Mesendoderm (in vitro differentiated cells): ENCODE results near the gene RNU1-4.
"Not testable (repeated sequence)": the region's sequence is repeated elsewhere in the genome, so short reads cannot be mapped to it uniquely, and the experiment has no call there.

Source experiments
- DNase-seq: peaks from one replicate; pipeline ENCODE4 v3.0.0; 2013
- H2AK5ac ChIP-seq: 2 replicates; pipeline ENCODE4 v1.6.1; 2013; ENCODE audit warnings: low read length, inconsistent platforms
- H2BK120ac ChIP-seq: 2 replicates; pipeline ENCODE4 v1.6.1; 2013; ENCODE audit warnings: low read depth, mild to moderate bottlenecking, low read length, moderate library complexity, mixed read lengths
- H2BK15ac ChIP-seq: replicated peaks from 2 replicates; pipeline ENCODE4 v1.6.1; 2013; ENCODE audit warnings: low read depth, mild to moderate bottlenecking, moderate library complexity
- H2BK5ac ChIP-seq: 2 replicates; pipeline ENCODE4 v1.6.1; 2013; ENCODE audit warnings: low read length, inconsistent platforms
- H3K18ac ChIP-seq: 2 replicates; pipeline ENCODE4 v1.6.1; 2013; ENCODE audit warnings: mild to moderate bottlenecking, low read length, mixed read lengths
- H3K23ac ChIP-seq: one replicate; pipeline ENCODE4 v1.6.1; 2013; ENCODE audit warnings: low read length
- H3K27ac ChIP-seq: 2 replicates; pipeline ENCODE4 v1.5.1; 2013; ENCODE audit warnings: low read depth, mild to moderate bottlenecking, inconsistent platforms, low read length, moderate library complexity
- H3K27me3 ChIP-seq: 2 replicates; pipeline ENCODE4 v1.6.1; 2013; ENCODE audit warnings: low read length, control low read depth, mild to moderate bottlenecking, inconsistent platforms; ENCODE audit not compliant: insufficient read depth, poor library complexity
- H3K36me3 ChIP-seq: 2 replicates; pipeline ENCODE4 v1.6.1; 2013; ENCODE audit warnings: low read length, inconsistent platforms; ENCODE audit not compliant: control insufficient read depth, insufficient read depth
- H3K4ac ChIP-seq: one replicate; pipeline ENCODE4 v1.6.1; 2013; ENCODE audit warnings: low read depth, mild to moderate bottlenecking, low read length, moderate library complexity
- H3K4me1 ChIP-seq: 2 replicates; pipeline ENCODE4 v1.6.1; 2013; ENCODE audit warnings: low read depth, low read length, inconsistent platforms; ENCODE audit not compliant: control insufficient read depth
- H3K4me2 ChIP-seq: 2 replicates; pipeline ENCODE4 v1.6.1; 2013; ENCODE audit warnings: low read length
- H3K4me3 ChIP-seq: 2 replicates; pipeline ENCODE4 v1.5.1; 2013; ENCODE audit warnings: mild to moderate bottlenecking, low read length
- H3K56ac ChIP-seq: one replicate; pipeline ENCODE4 v1.6.1; 2013; ENCODE audit warnings: low read length
- H3K79me1 ChIP-seq: 2 replicates; pipeline ENCODE4 v1.6.1; 2013; ENCODE audit warnings: low read length, inconsistent platforms
- H3K79me2 ChIP-seq: 2 replicates; pipeline ENCODE4 v1.6.1; 2013; ENCODE audit warnings: mild to moderate bottlenecking, low read length; ENCODE audit not compliant: control insufficient read depth, insufficient read depth
- H3K9ac ChIP-seq: 2 replicates; pipeline ENCODE4 v1.6.1; 2013; ENCODE audit warnings: low read length, inconsistent platforms
- H4K5ac ChIP-seq: one replicate; pipeline ENCODE4 v1.6.1; 2013; ENCODE audit warnings: low read length
- H4K8ac ChIP-seq: one replicate; pipeline ENCODE4 v1.6.1; 2013; ENCODE audit warnings: low read depth, mild to moderate bottlenecking, control low read depth, low read length, moderate library complexity
- WGBS: extraction: QIAGEN DNeasy Blood & Tissue Kit; methylation state at CpG from one replicate; pipeline ENCODE4 v1.1.7; 2013; ENCODE audit warnings: low lambda C conversion rate, missing lambda C conversion rate; ENCODE audit not compliant: insufficient coverage; ENCODE audit errors: extremely low coverage; 5-methylcytosine and 5-hydroxymethylcytosine counted together

Gene RNU1-4

DNA sequence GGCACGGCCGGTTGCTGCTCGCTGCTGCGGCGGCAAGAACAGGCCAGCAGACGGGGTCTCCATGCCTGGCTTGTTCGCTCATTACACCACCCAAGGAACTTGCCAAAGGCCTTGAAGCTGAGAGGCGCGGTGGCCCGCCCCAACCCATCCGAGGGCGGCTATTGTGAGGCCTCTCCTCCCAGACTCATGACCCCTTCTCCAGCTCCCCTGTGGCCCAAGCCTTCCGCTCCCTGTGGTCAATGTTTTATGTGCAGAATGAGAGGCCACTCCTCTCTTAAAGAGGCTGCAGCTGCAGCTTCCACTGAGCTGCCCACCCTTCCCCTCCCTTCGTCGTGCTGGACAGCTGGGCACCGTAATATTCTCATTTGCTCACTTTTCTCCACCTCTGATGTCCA lies 46.0 kb upstream of the RNU1-4 start:
- H3K79me1 ChIP-seq: not testable (repeated sequence)
- WGBS: no CpG with 5 or more reads among the region's 16 CpGs

GRCh38 chr1:16696507-16697150 lies 43.7 kb upstream of the RNU1-4 start:
- H3K4me2 ChIP-seq, H2BK120ac ChIP-seq, H2BK5ac ChIP-seq, H3K9ac ChIP-seq, DNase-seq, H3K18ac ChIP-seq, H3K36me3 ChIP-seq, H3K4me3 ChIP-seq, H4K8ac ChIP-seq, H3K56ac ChIP-seq, H3K23ac ChIP-seq, H4K5ac ChIP-seq, H3K27me3 ChIP-seq, H3K27ac ChIP-seq, H3K4me1 ChIP-seq, H2BK15ac ChIP-seq, H3K4ac ChIP-seq, H3K79me2 ChIP-seq, H3K79me1 ChIP-seq, H2AK5ac ChIP-seq: not testable (repeated sequence)
- no CpG with 5 or more reads among the region's 33 CpGs for WGBS

More for the DNA sequence above, 46.0 kb upstream of the RNU1-4 start:
- H4K8ac ChIP-seq, DNase-seq, H3K79me2 ChIP-seq, H3K4me1 ChIP-seq, H3K27me3 ChIP-seq, H3K27ac ChIP-seq, H3K4me3 ChIP-seq, H3K4me2 ChIP-seq, H2BK120ac ChIP-seq, H2BK15ac ChIP-seq, H3K9ac ChIP-seq, H3K4ac ChIP-seq, H3K56ac ChIP-seq, H2BK5ac ChIP-seq, H4K5ac ChIP-seq, H3K36me3 ChIP-seq, H3K18ac ChIP-seq, H3K23ac ChIP-seq, H2AK5ac ChIP-seq: not testable (repeated sequence)

- H4K5ac ChIP-seq, H3K4ac ChIP-seq, DNase-seq, H3K79me2 ChIP-seq, H4K8ac ChIP-seq, H3K36me3 ChIP-seq, H3K27me3 ChIP-seq, H2AK5ac ChIP-seq, H2BK120ac ChIP-seq, H2BK5ac ChIP-seq, H3K27ac ChIP-seq, H3K4me3 ChIP-seq, H3K9ac ChIP-seq, H3K56ac ChIP-seq, H3K18ac ChIP-seq, H3K79me1 ChIP-seq, H3K4me1 ChIP-seq, H3K23ac ChIP-seq, H2BK15ac ChIP-seq, H3K4me2 ChIP-seq: not testable (repeated sequence)
- WGBS: no CpG with 5 or more reads among the region's 7 CpGs
Observed at GRCh38 chr1:16697152-16697551, 43.2 kb upstream of the RNU1-4 start.

DNA sequence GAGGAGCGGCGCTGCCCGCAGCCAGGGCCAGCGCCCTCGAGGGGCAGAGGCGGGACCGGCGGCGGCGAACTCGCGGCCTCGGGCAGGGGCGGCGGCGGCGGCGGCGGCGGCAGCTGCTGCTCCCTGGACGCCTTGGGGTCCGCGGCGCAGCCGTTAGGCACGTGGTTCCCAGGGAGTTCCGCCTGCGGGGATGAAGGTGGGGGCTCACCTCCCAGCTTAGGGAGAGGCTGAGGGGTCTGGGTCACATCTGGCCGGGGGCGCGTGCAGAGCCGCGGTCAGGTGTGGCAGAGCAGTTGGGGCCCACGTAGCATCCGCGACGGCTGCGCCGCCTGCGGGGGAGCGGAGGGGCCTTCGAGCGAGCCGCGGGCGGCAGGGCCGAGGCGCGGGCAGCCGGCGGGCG lies 40.9 kb upstream of the RNU1-4 start:
- peak overlapping the region; percentile 75 for H3K18ac ChIP-seq
- H3K56ac ChIP-seq, H3K9ac ChIP-seq, H2BK5ac ChIP-seq, H3K23ac ChIP-seq, H3K4me2 ChIP-seq, H2BK15ac ChIP-seq, H4K8ac ChIP-seq, DNase-seq, H3K27ac ChIP-seq, H3K4me3 ChIP-seq, H2BK120ac ChIP-seq, H3K79me2 ChIP-seq, H3K79me1 ChIP-seq, H2AK5ac ChIP-seq, H3K27me3 ChIP-seq, H4K5ac ChIP-seq, H3K4me1 ChIP-seq, H3K36me3 ChIP-seq, H3K4ac ChIP-seq: not testable (repeated sequence)
- WGBS: no CpG with 5 or more reads among the region's 52 CpGs

DNA sequence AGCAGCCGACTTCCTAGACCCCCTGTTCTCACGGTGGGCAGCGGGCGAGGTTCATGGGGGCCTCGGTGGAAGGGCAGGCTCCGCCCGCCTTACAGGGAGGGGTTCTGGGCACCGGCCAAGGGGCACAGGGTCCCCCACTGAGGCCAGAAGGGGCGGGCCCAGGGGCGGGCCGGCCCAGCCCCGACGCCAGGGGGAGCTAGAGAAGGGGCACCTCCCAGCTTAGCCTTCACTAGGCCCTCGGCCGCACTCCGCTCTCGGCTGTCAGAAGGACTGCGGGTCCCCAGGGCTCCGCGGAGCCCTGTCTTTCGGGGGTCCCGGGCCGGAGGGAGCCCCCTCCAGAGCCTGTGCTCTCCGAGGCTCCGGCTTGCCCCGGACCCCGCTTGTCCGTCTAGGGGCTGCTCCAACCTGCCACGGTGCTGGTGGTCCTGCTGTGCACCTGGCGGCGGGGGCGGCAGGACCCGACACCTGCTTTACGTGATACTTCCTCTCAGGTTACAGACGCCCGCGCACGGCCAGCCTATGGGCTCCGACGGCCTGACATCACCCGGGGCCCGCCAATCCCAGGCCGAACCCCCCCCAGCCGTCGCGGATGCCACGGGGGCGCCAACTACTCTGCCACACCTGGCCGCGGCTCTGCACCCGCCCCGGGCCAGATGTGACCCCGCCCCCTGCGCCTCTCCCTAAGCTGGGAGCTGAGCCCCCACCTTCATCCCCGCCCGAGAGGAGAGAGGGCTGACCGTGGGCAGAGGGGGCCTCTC lies 40.0 kb upstream of the RNU1-4 start:
- not testable (repeated sequence) for H3K4me2 ChIP-seq, H3K18ac ChIP-seq, H3K4ac ChIP-seq, H3K27me3 ChIP-seq, H3K4me1 ChIP-seq, DNase-seq, H4K8ac ChIP-seq, H2BK5ac ChIP-seq, H3K4me3 ChIP-seq, H2BK120ac ChIP-seq, H4K5ac ChIP-seq, H2BK15ac ChIP-seq, H3K79me2 ChIP-seq, H2AK5ac ChIP-seq, H3K56ac ChIP-seq, H3K9ac ChIP-seq, H3K79me1 ChIP-seq, H3K27ac ChIP-seq, H3K23ac ChIP-seq, H3K36me3 ChIP-seq
- WGBS: no CpG with 5 or more reads among the region's 57 CpGs
